GM12878 (cell line): Measurements from ENCODE around the gene DBNDD2. TPM values are rescaled to one million over a fixed set of nuclear protein-coding genes. Genes with fewer than 3 reads are reported as not detected.

Source experiments
- BACH1 ChIP-seq: fragments of 450-650 bp; IDR thresholded peaks from 2 replicates; pipeline ENCODE4 v1.6.1; 2017; ENCODE audit warnings: mild to moderate bottlenecking, borderline replicate concordance
- CREM ChIP-seq: IDR thresholded peaks from 2 replicates; pipeline ENCODE4 v1.6.1; 2014; ENCODE audit warnings: antibody characterized with exemption, low read depth
- EGR1 ChIP-seq, 2 experiments: IDR thresholded peaks; 1 replicate in 1 of 2; 2 replicates in 1 of 2; pipeline ENCODE4 v1.6.1; 2011 to 2012; ENCODE audit warnings: low read depth in 2 of 2, low read length in 2 of 2, borderline replicate concordance in 1 of 2, mild to moderate bottlenecking in 1 of 2, moderate library complexity in 1 of 2
- EP300 ChIP-seq, 2 experiments: fragments of 150-350 bp in 1 of 2; IDR thresholded peaks; 2 replicates each; pipeline ENCODE4 v1.6.1; 2011 to 2012; ENCODE audit warnings: low read depth in 2 of 2, low read length in 2 of 2, borderline replicate concordance in 1 of 2, improper control_type of control experiment in 1 of 2, inconsistent platforms in 1 of 2; ENCODE audit not compliant: control insufficient read depth in 1 of 2
- FOXK2 ChIP-seq: fragments of 450-650 bp; IDR thresholded peaks from 2 replicates; pipeline ENCODE4 v1.6.1; 2017; ENCODE audit warnings: mild to moderate bottlenecking, moderate library complexity
- HDAC2 ChIP-seq: fragments of 200-600 bp; sonication (generic); IDR thresholded peaks from 2 replicates; pipeline ENCODE4 v1.6.1; 2017
- LARP7 ChIP-seq: fragments of 450-650 bp; IDR thresholded peaks from 2 replicates; pipeline ENCODE4 v1.6.1; 2017; ENCODE audit warnings: mild to moderate bottlenecking
- NFXL1 ChIP-seq: fragments of 450-650 bp; IDR thresholded peaks from 2 replicates; pipeline ENCODE4 v1.6.1; 2017; ENCODE audit warnings: antibody characterized with exemption, mild to moderate bottlenecking, borderline replicate concordance
- NR2C2 ChIP-seq: IDR thresholded peaks from 2 replicates; pipeline ENCODE4 v1.6.1; 2011; ENCODE audit warnings: borderline replicate concordance, low read depth; ENCODE audit not compliant: control insufficient read depth, insufficient read length
- RAD21 ChIP-seq: IDR thresholded peaks from 2 replicates; pipeline ENCODE4 v1.6.1; 2011; ENCODE audit warnings: mild to moderate bottlenecking, low read depth, low read length, moderate library complexity; ENCODE audit not compliant: insufficient read depth
- RBBP5 ChIP-seq: fragments of 200-600 bp; sonication (generic); conservative IDR thresholded peaks from 2 replicates; pipeline ENCODE4 v1.6.1; 2016
- SMAD5 ChIP-seq: IDR thresholded peaks from 2 replicates; pipeline ENCODE4 v1.6.1; 2016; ENCODE audit warnings: antibody characterized with exemption, low read depth
- SMARCA5 ChIP-seq: fragments of 450-650 bp; IDR thresholded peaks from 2 replicates; pipeline ENCODE4 v1.6.1; 2017; ENCODE audit warnings: mild to moderate bottlenecking
- TCF3 ChIP-seq: IDR thresholded peaks from 2 replicates; pipeline ENCODE4 v1.6.1; 2012; ENCODE audit warnings: low read depth, mild to moderate bottlenecking, low read length, borderline replicate concordance; ENCODE audit not compliant: insufficient read depth
- polyA plus RNA-seq, 11 experiments: library from polyadenylated mRNA; depleted of rRNA in 4 of 11; unstranded in 6 of 11; stranded (reverse) in 5 of 11; fragments of >200 nt; fragmentation: Nextera tagmentation in 4 of 11; fragmentation: Illumina TruSeq in 1 of 11; extraction: Ambion mirVana in 4 of 11; extraction: Trizol in 1 of 11; gene quantifications; 1 replicate in 1 of 11; 2 replicates in 10 of 11; pipeline versions ENCODE4 v1.2.1 to v1.2.3, GENCODE V29; 2011 to 2016; ENCODE audit warnings: inconsistent platforms in 2 of 11, missing spikeins in 2 of 11, low read depth in 1 of 11
- total RNA-seq, 4 experiments: library from RNA; depleted of rRNA in 3 of 4; stranded (reverse); fragments of >200 nt in 3 of 4; fragmentation: Illumina TruSeq in 1 of 4; extraction: Trizol in 1 of 4; gene quantifications; 2 replicates each; pipeline versions ENCODE4 v1.2.1 to v1.2.3, GENCODE V29; 2013 to 2021
- TF ChIP-seq, protein P1 (sequence below): IDR thresholded peaks from 2 replicates; pipeline ENCODE4 v1.6.1; 2012; ENCODE audit warnings: low read depth, low read length, improper control_type of control experiment
- TF ChIP-seq, protein P2 (sequence below): fragments of 450-650 bp; conservative IDR thresholded peaks from 2 replicates; pipeline ENCODE4 v1.6.1; 2017; ENCODE audit warnings: mild to moderate bottlenecking, moderate library complexity
- TF ChIP-seq, protein P3 (sequence below): fragments of 450-650 bp; formaldehyde crosslinking; IDR thresholded peaks from 2 replicates; pipeline ENCODE4 v1.4.0; 2020; ENCODE audit warnings: mild to moderate bottlenecking, moderate library complexity
- TF ChIP-seq, protein P4 (sequence below): fragments of 450-650 bp; IDR thresholded peaks from 2 replicates; pipeline ENCODE4 v1.6.1; 2017; ENCODE audit warnings: mild to moderate bottlenecking
- TF ChIP-seq, protein P5 (sequence below): fragments of 450-650 bp; IDR thresholded peaks from 2 replicates; pipeline ENCODE4 v1.6.1; 2017; ENCODE audit warnings: mild to moderate bottlenecking, low read depth, inconsistent platforms; ENCODE audit not compliant: poor library complexity, severe bottlenecking

Gene DBNDD2
- total and polyA plus RNA-seq, 10 of the 15 experiments (the other 5 are each of a cell fraction or from before 2014, with no cell fraction given), result 0.17 to 5.7 (median 0.49) TPM; not detected in 1

DNA sequence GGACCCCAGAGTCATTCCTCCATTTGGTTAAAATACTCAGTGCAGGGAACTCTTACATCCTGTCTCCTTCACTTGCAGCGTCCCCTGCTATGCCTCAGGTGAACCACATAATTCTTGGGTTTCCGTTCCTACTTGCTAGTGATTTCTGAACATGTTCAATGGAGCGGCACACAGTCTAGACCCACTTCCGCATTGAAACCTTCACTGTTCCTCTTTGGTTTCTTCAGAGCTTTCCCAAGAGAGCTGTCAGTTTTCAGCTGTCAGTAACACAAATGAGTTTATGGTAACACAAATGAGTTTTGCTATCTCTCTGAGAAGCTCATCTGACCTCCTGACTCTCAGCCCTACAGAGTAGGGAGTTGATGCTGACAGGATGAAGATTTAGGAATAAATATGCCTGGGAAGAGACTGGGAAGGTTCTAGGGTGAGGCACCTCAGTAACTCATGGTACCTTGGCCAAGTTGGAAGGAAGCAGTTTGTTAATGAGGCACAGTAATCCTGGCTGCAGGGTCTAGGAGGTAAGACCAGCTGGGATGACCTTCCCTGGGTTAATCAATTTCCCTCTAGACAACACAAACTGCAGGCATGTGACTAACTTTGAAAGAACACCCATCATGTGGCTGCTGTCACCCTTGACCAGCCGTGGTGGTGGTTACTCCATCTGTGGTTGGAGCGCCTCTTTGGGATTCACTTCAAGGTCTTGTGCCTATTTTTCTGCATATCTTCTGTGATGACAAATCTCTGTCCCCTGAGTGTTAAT is 39.7 kb upstream of the DBNDD2 start (continued):
- TF ChIP-seq NFXL1, result no peak
- TF ChIP-seq, protein P1, sequence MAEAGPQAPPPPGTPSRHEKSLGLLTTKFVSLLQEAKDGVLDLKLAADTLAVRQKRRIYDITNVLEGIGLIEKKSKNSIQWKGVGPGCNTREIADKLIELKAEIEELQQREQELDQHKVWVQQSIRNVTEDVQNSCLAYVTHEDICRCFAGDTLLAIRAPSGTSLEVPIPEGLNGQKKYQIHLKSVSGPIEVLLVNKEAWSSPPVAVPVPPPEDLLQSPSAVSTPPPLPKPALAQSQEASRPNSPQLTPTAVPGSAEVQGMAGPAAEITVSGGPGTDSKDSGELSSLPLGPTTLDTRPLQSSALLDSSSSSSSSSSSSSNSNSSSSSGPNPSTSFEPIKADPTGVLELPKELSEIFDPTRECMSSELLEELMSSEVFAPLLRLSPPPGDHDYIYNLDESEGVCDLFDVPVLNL, result no peak
- no peak for TF ChIP-seq LARP7
- no peak for TF ChIP-seq NR2C2
- TF ChIP-seq, protein P2, sequence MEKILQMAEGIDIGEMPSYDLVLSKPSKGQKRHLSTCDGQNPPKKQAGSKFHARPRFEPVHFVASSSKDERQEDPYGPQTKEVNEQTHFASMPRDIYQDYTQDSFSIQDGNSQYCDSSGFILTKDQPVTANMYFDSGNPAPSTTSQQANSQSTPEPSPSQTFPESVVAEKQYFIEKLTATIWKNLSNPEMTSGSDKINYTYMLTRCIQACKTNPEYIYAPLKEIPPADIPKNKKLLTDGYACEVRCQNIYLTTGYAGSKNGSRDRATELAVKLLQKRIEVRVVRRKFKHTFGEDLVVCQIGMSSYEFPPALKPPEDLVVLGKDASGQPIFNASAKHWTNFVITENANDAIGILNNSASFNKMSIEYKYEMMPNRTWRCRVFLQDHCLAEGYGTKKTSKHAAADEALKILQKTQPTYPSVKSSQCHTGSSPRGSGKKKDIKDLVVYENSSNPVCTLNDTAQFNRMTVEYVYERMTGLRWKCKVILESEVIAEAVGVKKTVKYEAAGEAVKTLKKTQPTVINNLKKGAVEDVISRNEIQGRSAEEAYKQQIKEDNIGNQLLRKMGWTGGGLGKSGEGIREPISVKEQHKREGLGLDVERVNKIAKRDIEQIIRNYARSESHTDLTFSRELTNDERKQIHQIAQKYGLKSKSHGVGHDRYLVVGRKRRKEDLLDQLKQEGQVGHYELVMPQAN, result 0 out of 2 replicates have a peak, but pooled peaks have one; percentile 25
- TF ChIP-seq BACH1, result peak; percentile 96
- TF ChIP-seq RBBP5, result no peak
- TF ChIP-seq EGR1 (IDR thresholded peaks at IDR 0.05; ENCODE audit: borderline replicate concordance in 1 of 2, low read depth in 2 of 2, low read length in 2 of 2), result no peak
- TF ChIP-seq CREM, result peak; percentile 91
- no peak for TF ChIP-seq SMAD5
- TF ChIP-seq HDAC2, result no peak
- TF ChIP-seq, protein P3, sequence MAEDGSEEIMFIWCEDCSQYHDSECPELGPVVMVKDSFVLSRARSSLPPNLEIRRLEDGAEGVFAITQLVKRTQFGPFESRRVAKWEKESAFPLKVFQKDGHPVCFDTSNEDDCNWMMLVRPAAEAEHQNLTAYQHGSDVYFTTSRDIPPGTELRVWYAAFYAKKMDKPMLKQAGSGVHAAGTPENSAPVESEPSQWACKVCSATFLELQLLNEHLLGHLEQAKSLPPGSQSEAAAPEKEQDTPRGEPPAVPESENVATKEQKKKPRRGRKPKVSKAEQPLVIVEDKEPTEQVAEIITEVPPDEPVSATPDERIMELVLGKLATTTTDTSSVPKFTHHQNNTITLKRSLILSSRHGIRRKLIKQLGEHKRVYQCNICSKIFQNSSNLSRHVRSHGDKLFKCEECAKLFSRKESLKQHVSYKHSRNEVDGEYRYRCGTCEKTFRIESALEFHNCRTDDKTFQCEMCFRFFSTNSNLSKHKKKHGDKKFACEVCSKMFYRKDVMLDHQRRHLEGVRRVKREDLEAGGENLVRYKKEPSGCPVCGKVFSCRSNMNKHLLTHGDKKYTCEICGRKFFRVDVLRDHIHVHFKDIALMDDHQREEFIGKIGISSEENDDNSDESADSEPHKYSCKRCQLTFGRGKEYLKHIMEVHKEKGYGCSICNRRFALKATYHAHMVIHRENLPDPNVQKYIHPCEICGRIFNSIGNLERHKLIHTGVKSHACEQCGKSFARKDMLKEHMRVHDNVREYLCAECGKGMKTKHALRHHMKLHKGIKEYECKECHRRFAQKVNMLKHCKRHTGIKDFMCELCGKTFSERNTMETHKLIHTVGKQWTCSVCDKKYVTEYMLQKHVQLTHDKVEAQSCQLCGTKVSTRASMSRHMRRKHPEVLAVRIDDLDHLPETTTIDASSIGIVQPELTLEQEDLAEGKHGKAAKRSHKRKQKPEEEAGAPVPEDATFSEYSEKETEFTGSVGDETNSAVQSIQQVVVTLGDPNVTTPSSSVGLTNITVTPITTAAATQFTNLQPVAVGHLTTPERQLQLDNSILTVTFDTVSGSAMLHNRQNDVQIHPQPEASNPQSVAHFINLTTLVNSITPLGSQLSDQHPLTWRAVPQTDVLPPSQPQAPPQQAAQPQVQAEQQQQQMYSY (CRISPR knock-in tag), result no peak
- no peak for TF ChIP-seq FOXK2
- peak; percentile 81 for TF ChIP-seq SMARCA5
- peak; percentile 96 to 99 for TF ChIP-seq EP300 (IDR thresholded peaks at IDR 0.05; ENCODE audit: borderline replicate concordance in 1 of 2, control insufficient read depth in 1 of 2, low read depth in 2 of 2, low read length in 2 of 2)
- TF ChIP-seq, protein P4, sequence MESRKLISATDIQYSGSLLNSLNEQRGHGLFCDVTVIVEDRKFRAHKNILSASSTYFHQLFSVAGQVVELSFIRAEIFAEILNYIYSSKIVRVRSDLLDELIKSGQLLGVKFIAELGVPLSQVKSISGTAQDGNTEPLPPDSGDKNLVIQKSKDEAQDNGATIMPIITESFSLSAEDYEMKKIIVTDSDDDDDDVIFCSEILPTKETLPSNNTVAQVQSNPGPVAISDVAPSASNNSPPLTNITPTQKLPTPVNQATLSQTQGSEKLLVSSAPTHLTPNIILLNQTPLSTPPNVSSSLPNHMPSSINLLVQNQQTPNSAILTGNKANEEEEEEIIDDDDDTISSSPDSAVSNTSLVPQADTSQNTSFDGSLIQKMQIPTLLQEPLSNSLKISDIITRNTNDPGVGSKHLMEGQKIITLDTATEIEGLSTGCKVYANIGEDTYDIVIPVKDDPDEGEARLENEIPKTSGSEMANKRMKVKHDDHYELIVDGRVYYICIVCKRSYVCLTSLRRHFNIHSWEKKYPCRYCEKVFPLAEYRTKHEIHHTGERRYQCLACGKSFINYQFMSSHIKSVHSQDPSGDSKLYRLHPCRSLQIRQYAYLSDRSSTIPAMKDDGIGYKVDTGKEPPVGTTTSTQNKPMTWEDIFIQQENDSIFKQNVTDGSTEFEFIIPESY, result no peak
- peak; percentile 88 for TF ChIP-seq TCF3
- TF ChIP-seq, protein P5, sequence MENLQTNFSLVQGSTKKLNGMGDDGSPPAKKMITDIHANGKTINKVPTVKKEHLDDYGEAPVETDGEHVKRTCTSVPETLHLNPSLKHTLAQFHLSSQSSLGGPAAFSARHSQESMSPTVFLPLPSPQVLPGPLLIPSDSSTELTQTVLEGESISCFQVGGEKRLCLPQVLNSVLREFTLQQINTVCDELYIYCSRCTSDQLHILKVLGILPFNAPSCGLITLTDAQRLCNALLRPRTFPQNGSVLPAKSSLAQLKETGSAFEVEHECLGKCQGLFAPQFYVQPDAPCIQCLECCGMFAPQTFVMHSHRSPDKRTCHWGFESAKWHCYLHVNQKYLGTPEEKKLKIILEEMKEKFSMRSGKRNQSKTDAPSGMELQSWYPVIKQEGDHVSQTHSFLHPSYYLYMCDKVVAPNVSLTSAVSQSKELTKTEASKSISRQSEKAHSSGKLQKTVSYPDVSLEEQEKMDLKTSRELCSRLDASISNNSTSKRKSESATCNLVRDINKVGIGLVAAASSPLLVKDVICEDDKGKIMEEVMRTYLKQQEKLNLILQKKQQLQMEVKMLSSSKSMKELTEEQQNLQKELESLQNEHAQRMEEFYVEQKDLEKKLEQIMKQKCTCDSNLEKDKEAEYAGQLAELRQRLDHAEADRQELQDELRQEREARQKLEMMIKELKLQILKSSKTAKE, result peak; percentile 100
- TF ChIP-seq RAD21, result no peak
